Kidney (tissue), 22 donors: Measurements from ENCODE around the gene FN3KRP. TPM values are rescaled to one million over a fixed set of nuclear protein-coding genes. Genes with fewer than 3 reads are reported as not detected.
A peak's percentile ranks its signal among the peaks of the same experiment; 100 is the strongest.

Experiments
- DNase-seq, 5 donors: peaks; one replicate each; pipeline ENCODE4 v3.0.0-alpha.2; 2013 to 2020
- FAIRE-seq: peaks from 2 replicates; lab custom pipeline; 2012; peaks lifted over from hg19 to GRCh38; lab: Jason Lieb, UNC
- H3K27ac ChIP-seq, 2 donors: one replicate each; pipeline ENCODE4 v1.7.0; 2013; ENCODE audit warnings: low read depth in 2 of 2, low read length in 2 of 2, inconsistent platforms in 1 of 2
- H3K27me3 ChIP-seq: one replicate; pipeline ENCODE4 v1.7.1; 2013; ENCODE audit warnings: low read length, inconsistent platforms; ENCODE audit not compliant: control insufficient read depth, insufficient read depth
- H3K36me3 ChIP-seq, 3 donors: one replicate each; pipeline versions ENCODE4 v1.7.0 to v1.7.1; 2013; ENCODE audit warnings: low read length in 3 of 3, control low read depth in 1 of 3, inconsistent platforms in 1 of 3; ENCODE audit not compliant: insufficient read depth in 3 of 3, control insufficient read depth in 2 of 3
- H3K4me1 ChIP-seq, 3 donors: one replicate each; pipeline versions ENCODE4 v1.7.0 to v1.7.1; 2013; ENCODE audit warnings: low read length in 3 of 3, inconsistent platforms in 1 of 3, low read depth in 1 of 3; ENCODE audit not compliant: control insufficient read depth in 2 of 3, insufficient read depth in 2 of 3
- H3K4me3 ChIP-seq, 3 donors: one replicate each; pipeline versions ENCODE4 v1.7.0 to v1.8.1; 2013; ENCODE audit warnings: low read length in 3 of 3, control low read depth in 1 of 3, inconsistent platforms in 1 of 3
- H3K9ac ChIP-seq, 3 donors: one replicate each; pipeline versions ENCODE4 v1.7.0 to v1.7.1; 2013; ENCODE audit warnings: low read length in 3 of 3, control low read depth in 1 of 3, inconsistent platforms in 1 of 3
- H3K9me3 ChIP-seq, 3 donors: one replicate each; pipeline versions ENCODE4 v1.7.0 to v1.7.1; 2013; ENCODE audit warnings: low read length in 3 of 3, control low read depth in 1 of 3, inconsistent platforms in 1 of 3; ENCODE audit not compliant: control insufficient read depth in 2 of 3, insufficient read depth in 1 of 3
- CTCF ChIP-seq: IDR thresholded peaks from 3 replicates; pipeline ENCODE4 v1.5.1; 2012; ENCODE audit warnings: mild to moderate bottlenecking, moderate library complexity, borderline replicate concordance; ENCODE audit not compliant: insufficient read depth; ENCODE audit errors: extremely low read depth
- intact Hi-C: fragments of 100-400 bp; cut with DNase I; formaldehyde crosslinking; loops from one replicate; pipeline ENCODE4 v1.11.1; 2022
- long read RNA-seq, 10 donors: library from polyadenylated mRNA in 1 of 10; unstranded in 1 of 10; transcript quantifications; one replicate each; pipeline ENCODE4 v2.0.0 and lab custom pipeline, GENCODE V29; 2021 to 2026
- polyA plus RNA-seq: library from polyadenylated mRNA; stranded (reverse); fragments of 350-450 nt; fragmentation: Illumina TruSeq; extraction: RNeasy Lipid Tissue Mini Kit (QIAGEN cat#74804); gene quantifications from one replicate; pipeline ENCODE4 v1.2.3, GENCODE V29; 2014; ENCODE audit warnings: low read depth, low replicate concordance; ENCODE audit not compliant: insufficient read depth
- total RNA-seq: library from RNA; stranded (reverse); fragmentation: NEBNext Ultra II Directional; extraction: Animal tissue kit (Norgen Biotek cat#: 25700); gene quantifications from one replicate; pipeline ENCODE4 v1.2.1, GENCODE V29; 2021
- donor health status: control.
- donor health status: control.
- donor health status: control.
- donor health status: control.
- donor health status: control.
- donor health status: DM: yes; HTN: yes; CAD: no.
- donor health status: Normal renal cell carcinoma (clear cell type).

The FN3KRP gene, protein sequence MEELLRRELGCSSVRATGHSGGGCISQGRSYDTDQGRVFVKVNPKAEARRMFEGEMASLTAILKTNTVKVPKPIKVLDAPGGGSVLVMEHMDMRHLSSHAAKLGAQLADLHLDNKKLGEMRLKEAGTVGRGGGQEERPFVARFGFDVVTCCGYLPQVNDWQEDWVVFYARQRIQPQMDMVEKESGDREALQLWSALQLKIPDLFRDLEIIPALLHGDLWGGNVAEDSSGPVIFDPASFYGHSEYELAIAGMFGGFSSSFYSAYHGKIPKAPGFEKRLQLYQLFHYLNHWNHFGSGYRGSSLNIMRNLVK
- total RNA-seq (30.6 TPM), polyA plus RNA-seq (36.6 TPM)
- long read RNA-seq, donor 1, transcript FN3KRP-201 (6 exons, 1,849 nt) = major isoform, 11 of 11 reads
- long read RNA-seq, donor 1, partial matches to known transcripts = 0 of 11 reads
- long read RNA-seq, donor 1, other reads (novel, unspliced or antisense) = 0 of 11 reads
- long read RNA-seq, donor 2, transcript FN3KRP-201 (6 exons, 1,849 nt) = major isoform, 11 of 11 reads
- long read RNA-seq, donor 2, partial matches to known transcripts = 0 of 11 reads
- long read RNA-seq, donor 2, other reads (novel, unspliced or antisense) = 0 of 11 reads
- long read RNA-seq, donor 3, transcript FN3KRP-201 (6 exons, 1,849 nt) = major isoform, 24 of 24 reads
- long read RNA-seq, donor 3, partial matches to known transcripts = 0 of 24 reads
- long read RNA-seq, donor 3, other reads (novel, unspliced or antisense) = 0 of 24 reads
- long read RNA-seq, donor 4, transcript FN3KRP-201 (6 exons, 1,849 nt) = major isoform, 12 of 14 reads
- long read RNA-seq, donor 4, partial matches to known transcripts = 0 of 14 reads
- long read RNA-seq, donor 4, other reads (novel, unspliced or antisense) = 0 of 14 reads
- long read RNA-seq, donor 5, partial matches to known transcripts = 0 of 1 reads
- long read RNA-seq, donor 5, other reads (novel, unspliced or antisense) = 0 of 1 reads
- long read RNA-seq, donor 6, transcript FN3KRP-201 (6 exons, 1,849 nt) = major isoform, 5 of 5 reads
- long read RNA-seq, donor 6, partial matches to known transcripts = 0 of 5 reads
- long read RNA-seq, donor 6, other reads (novel, unspliced or antisense) = 0 of 5 reads
- long read RNA-seq, donor 7, transcript FN3KRP-201 (6 exons, 1,849 nt) = major isoform, 66 of 83 reads
- long read RNA-seq, donor 7, partial matches to known transcripts = 1 of 83 reads
- long read RNA-seq, donor 7, other reads (novel, unspliced or antisense) = 14 of 83 reads
- long read RNA-seq, donor 8, transcript FN3KRP-201 (6 exons, 1,849 nt) = major isoform, 10 of 12 reads
- long read RNA-seq, donor 8, partial matches to known transcripts = 0 of 12 reads
- long read RNA-seq, donor 8, other reads (novel, unspliced or antisense) = 0 of 12 reads
- long read RNA-seq, donor 9, transcript FN3KRP-201 (6 exons, 1,849 nt) = major isoform, 5 of 6 reads
- long read RNA-seq, donor 9, partial matches to known transcripts = 0 of 6 reads
- long read RNA-seq, donor 9, other reads (novel, unspliced or antisense) = 0 of 6 reads
- long read RNA-seq, donor 10, transcript FN3KRP-201 (6 exons, 1,849 nt) = major isoform, 10 of 12 reads
- long read RNA-seq, donor 10, partial matches to known transcripts = 0 of 12 reads
- long read RNA-seq, donor 10, other reads (novel, unspliced or antisense) = 0 of 12 reads

GRCh38 chr17:82716203-82717010 is at the start of gene FN3KRP:
TSS of gene FN3KRP (plus strand) at chr17:82716706. CDS start at chr17:82716756, 50 bp downstream.
- H3K4me1 ChIP-seq = peaks cover 0 to 17% (median 10%) of the 10 kb centered on the region in 3 donors
- H3K27me3 ChIP-seq = no peaks in the 10 kb centered on the region
- DNase-seq (peak; percentile 95 to 98 (median 98)), FAIRE-seq (no peak)
- H3K36me3 ChIP-seq = peaks cover 0 to 6% (median 0%) of the 10 kb centered on the region in 3 donors
- H3K27ac ChIP-seq = peak within 1 kb of the TSS; percentile 65 to 72
- intact Hi-C loops = no loop called here
- H3K4me3 ChIP-seq = peak within 1 kb of the TSS; percentile 71 to 82 (median 71)
- peak within 1 kb of the TSS; percentile 24 to 61 (median 47) for H3K9ac ChIP-seq
- TF ChIP-seq CTCF = no peak
- H3K9me3 ChIP-seq = no peaks in the 10 kb centered on the region

DNA sequence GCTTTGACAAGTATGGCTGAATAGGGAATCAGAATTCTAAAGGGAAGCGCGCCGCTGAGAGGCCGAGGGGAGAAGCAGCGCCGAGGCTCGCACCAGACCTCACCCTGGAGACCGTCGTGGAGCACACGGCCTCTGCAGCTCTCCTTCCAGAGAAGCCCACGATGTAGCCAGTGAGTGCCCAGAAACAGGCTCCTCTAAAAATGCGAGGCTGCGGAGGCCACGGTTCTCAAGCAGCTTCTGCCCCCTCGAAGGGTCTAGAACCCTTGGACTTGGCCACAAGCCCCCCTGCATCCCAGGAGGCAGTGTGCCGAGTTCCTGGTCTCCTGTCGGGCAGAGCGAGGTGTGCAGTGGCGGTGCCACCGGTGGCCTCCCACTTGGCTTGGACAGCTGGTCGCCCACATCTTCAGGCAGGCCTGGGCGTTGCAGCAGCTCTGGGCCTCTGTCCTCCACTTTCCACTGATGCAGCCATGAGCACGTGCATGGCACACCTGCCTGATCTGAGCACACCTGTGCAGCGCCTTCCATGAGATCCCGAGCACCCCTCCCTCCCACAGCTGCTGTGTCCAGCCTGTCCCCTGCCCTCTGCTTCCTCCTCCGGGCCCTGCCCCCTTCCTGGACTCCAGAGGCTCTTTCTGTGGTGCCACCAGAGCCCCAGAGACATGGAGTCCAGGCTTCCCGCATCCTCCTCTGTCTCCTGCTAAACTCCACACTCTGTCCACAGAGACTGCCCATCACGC is 49.4 kb upstream of the FN3KRP start:
- no peak for DNase-seq
- H3K4me1 ChIP-seq = peaks cover 0 to 3% (median 0%) of the 10 kb centered on the region in 3 donors
- intact Hi-C loops = no loop called here
- H3K27me3 ChIP-seq = no peaks in the 10 kb centered on the region
- H3K9ac ChIP-seq = no peak overlapping the region
- no peak for TF ChIP-seq CTCF
- H3K4me3 ChIP-seq = no peak overlapping the region
- peaks cover 0 to 4% (median 0%) of the 10 kb centered on the region in 3 donors for H3K36me3 ChIP-seq
- H3K27ac ChIP-seq = no peak overlapping the region
- H3K9me3 ChIP-seq = no peaks in the 10 kb centered on the region
- no peak for FAIRE-seq
